ENCODE results near the gene AKAP6. TPM values are rescaled to one million over a fixed set of nuclear protein-coding genes. Genes with fewer than 3 reads are reported as not detected.

The AKAP6 gene
- total RNA-seq, 1 donor from 2014 or later = 4.7 TPM

GRCh38 chr14:32800320-32800719 lies 471.2 kb downstream of the AKAP6 start:
- no peaks in the 10 kb centered on the region for H3K4me1 Mint-ChIP-seq (ENCODE audit: unreplicated experiment)
- no peak for DNase-seq (ENCODE audit: extremely low spot score, unreplicated experiment)
- no peak for TF ChIP-seq CTCF (conservative IDR thresholded peaks at IDR 0.05)
- H3K36me3 Mint-ChIP-seq = peaks cover 7% of the 10 kb centered on the region
- no peak overlapping the region for H3K4me3 Mint-ChIP-seq
- H3K27me3 Mint-ChIP-seq = no peaks in the 10 kb centered on the region
- H3K27ac Mint-ChIP-seq = no peak overlapping the region
- H3K9me3 Mint-ChIP-seq = peaks cover 16% of the 10 kb centered on the region

- Mint-ChIP-seq H3K27ac (no peak overlapping the region), H3K36me3 (peaks cover 8% of the 10 kb centered on the region), H3K4me3 (no peak overlapping the region), H3K9me3 (peaks cover 23% of the 10 kb centered on the region), H3K4me1 (ENCODE audit: unreplicated experiment) (no peaks in the 10 kb centered on the region), H3K27me3 (no peaks in the 10 kb centered on the region)
- TF ChIP-seq CTCF (conservative IDR thresholded peaks at IDR 0.05) = no peak
- no peak for DNase-seq (ENCODE audit: extremely low spot score, unreplicated experiment)
These were observed 473.2 kb downstream of the AKAP6 start for GRCh38 chr14:32802295-32802694.

- no peaks in the 10 kb centered on the region for H3K27me3 Mint-ChIP-seq
- H3K4me3 Mint-ChIP-seq = no peak overlapping the region
- no peak for TF ChIP-seq CTCF (conservative IDR thresholded peaks at IDR 0.05)
- peaks cover 9% of the 10 kb centered on the region for H3K4me1 Mint-ChIP-seq (ENCODE audit: unreplicated experiment)
- peaks cover 8% of the 10 kb centered on the region for H3K36me3 Mint-ChIP-seq
- no peak for DNase-seq (ENCODE audit: extremely low spot score, unreplicated experiment)
- no peak overlapping the region for H3K27ac Mint-ChIP-seq
- H3K9me3 Mint-ChIP-seq = peaks cover 23% of the 10 kb centered on the region
These were observed 476.9 kb downstream of the AKAP6 start for GRCh38 chr14:32805979-32806378.

GRCh38 chr14:32808644-32809043 lies 479.5 kb downstream of the AKAP6 start:
- H3K36me3 Mint-ChIP-seq = peaks cover 8% of the 10 kb centered on the region
- H3K27me3 Mint-ChIP-seq = no peaks in the 10 kb centered on the region
- H3K27ac Mint-ChIP-seq = no peak overlapping the region
- peaks cover 9% of the 10 kb centered on the region for H3K4me1 Mint-ChIP-seq (ENCODE audit: unreplicated experiment)
- H3K4me3 Mint-ChIP-seq = no peak overlapping the region
- TF ChIP-seq CTCF (conservative IDR thresholded peaks at IDR 0.05) = no peak
- peaks cover 19% of the 10 kb centered on the region for H3K9me3 Mint-ChIP-seq
- no peak for DNase-seq (ENCODE audit: extremely low spot score, unreplicated experiment)

- Mint-ChIP-seq H3K4me3 (no peak overlapping the region), H3K27me3 (no peaks in the 10 kb centered on the region), H3K27ac (no peak overlapping the region), H3K36me3 (peaks cover 4% of the 10 kb centered on the region), H3K4me1 (ENCODE audit: unreplicated experiment) (peaks cover 9% of the 10 kb centered on the region), H3K9me3 (peaks cover 14% of the 10 kb centered on the region)
- no peak for TF ChIP-seq CTCF (conservative IDR thresholded peaks at IDR 0.05)
- DNase-seq (ENCODE audit: extremely low spot score, unreplicated experiment) = no peak
These were observed 480.2 kb downstream of the AKAP6 start for GRCh38 chr14:32809255-32809654.

GRCh38 chr14:32813401-32813800 lies 484.3 kb downstream of the AKAP6 start:
- no peak for DNase-seq (ENCODE audit: extremely low spot score, unreplicated experiment)
- Mint-ChIP-seq H3K27me3 (peaks cover 4% of the 10 kb centered on the region), H3K9me3 (no peaks in the 10 kb centered on the region), H3K27ac (no peak overlapping the region), H3K4me1 (ENCODE audit: unreplicated experiment) (peaks cover 9% of the 10 kb centered on the region), H3K4me3 (no peak overlapping the region), H3K36me3 (no peaks in the 10 kb centered on the region)
- no peak for TF ChIP-seq CTCF (conservative IDR thresholded peaks at IDR 0.05)
